GM18520 (cell line): ENCODE measurements around the gene BLM.
"Not testable (repeated sequence)": the region's sequence is repeated elsewhere in the genome, so short reads cannot be mapped to it uniquely, and the experiment has no call there.

Experiments used
- ATAC-seq: cut with Tn5 transposase; IDR thresholded peaks from one replicate; pipeline ENCODE4 v1.9.1; 2021; ENCODE audit not compliant: unreplicated experiment

BLM gene

GRCh38 chr15:90818251-90819210 is 101.4 kb downstream of the BLM start:
- no peak for ATAC-seq

GRCh38 chr15:90819390-90819789 is 102.2 kb downstream of the BLM start:
- ATAC-seq, result no peak

- ATAC-seq, result no peak
Observed at GRCh38 chr15:90819850-90820249, 102.7 kb downstream of the BLM start.

- ATAC-seq, result no peak
Observed at GRCh38 chr15:90820481-90820880, 103.3 kb downstream of the BLM start.

GRCh38 chr15:90822204-90822955 is 105.2 kb downstream of the BLM start:
- no peak for ATAC-seq

- ATAC-seq, result no peak
Observed at GRCh38 chr15:90823455-90823974, 106.4 kb downstream of the BLM start.

GRCh38 chr15:90825115-90825899 is 108.2 kb downstream of the BLM start:
- ATAC-seq, result not testable (repeated sequence)

GRCh38 chr15:90826206-90826885 is 109.2 kb downstream of the BLM start:
- not testable (repeated sequence) for ATAC-seq

- no peak for ATAC-seq
Observed at GRCh38 chr15:90826886-90827435, 109.8 kb downstream of the BLM start.

GRCh38 chr15:90828111-90828510 is 111.0 kb downstream of the BLM start:
- ATAC-seq, result no peak

- no peak for ATAC-seq
Observed at GRCh38 chr15:90829126-90829525, 112.0 kb downstream of the BLM start.

GRCh38 chr15:90829942-90830440 is 112.8 kb downstream of the BLM start:
- ATAC-seq, result no peak

- ATAC-seq, result no peak
Observed at GRCh38 chr15:90834626-90835025, 117.5 kb downstream of the BLM start.

GRCh38 chr15:90836296-90836871 is 119.2 kb downstream of the BLM start:
- no peak for ATAC-seq

GRCh38 chr15:90837094-90837493 is 119.9 kb downstream of the BLM start:
- no peak for ATAC-seq

GRCh38 chr15:90838139-90838538 is 121.0 kb downstream of the BLM start:
- ATAC-seq, result no peak

GRCh38 chr15:90838544-90838943 is 121.4 kb downstream of the BLM start:
- no peak for ATAC-seq

GRCh38 chr15:90839187-90840071 is 122.3 kb downstream of the BLM start:
- no peak for ATAC-seq
